Pons (tissue), 1 donor: ENCODE results near the gene TRA2B.
"Not testable (repeated sequence)": the region's sequence is repeated elsewhere in the genome, so short reads cannot be mapped to it uniquely, and the experiment has no call there.

Experiments used
- DNase-seq: peaks from one replicate; pipeline ENCODE4 v3.0.0-alpha.2; 2016; ENCODE audit warnings: low spot score

TRA2B gene

DNA sequence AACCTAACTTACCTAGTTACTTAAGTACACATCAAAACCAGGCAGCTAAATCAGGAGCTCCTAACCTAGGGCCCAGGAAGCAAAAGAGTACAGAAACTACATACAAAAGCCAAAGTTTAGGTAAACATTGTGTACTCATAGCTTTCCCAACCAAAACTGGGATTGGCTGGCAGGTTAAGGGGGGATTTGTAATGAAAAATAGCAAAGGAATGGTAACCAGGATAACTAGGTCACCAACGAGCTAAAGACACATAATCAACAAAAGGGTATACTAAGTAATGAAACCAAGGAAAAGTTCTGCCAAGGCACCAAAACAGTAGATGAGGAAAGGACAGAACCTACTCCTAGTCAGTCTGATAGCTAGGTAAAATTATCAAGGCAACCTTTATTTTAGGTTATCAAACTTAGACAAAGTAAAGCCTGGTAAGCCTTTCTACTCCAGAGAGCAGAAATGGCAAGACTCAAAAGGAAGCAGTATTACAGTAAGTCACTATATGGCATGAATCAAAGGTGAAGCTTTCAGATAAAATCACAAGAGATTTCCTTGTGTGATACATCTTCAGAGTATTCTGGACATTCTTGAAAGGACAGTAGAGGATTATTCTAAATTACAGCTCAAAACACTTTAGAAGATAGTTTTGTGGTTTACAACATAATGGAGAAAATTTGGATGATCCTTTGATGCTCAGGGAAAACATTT lies 10.2 kb downstream of the TRA2B start:
- DNase-seq: no peak

GRCh38 chr3:185926445-185926844 lies 11.4 kb downstream of the TRA2B start:
- DNase-seq: no peak

DNA sequence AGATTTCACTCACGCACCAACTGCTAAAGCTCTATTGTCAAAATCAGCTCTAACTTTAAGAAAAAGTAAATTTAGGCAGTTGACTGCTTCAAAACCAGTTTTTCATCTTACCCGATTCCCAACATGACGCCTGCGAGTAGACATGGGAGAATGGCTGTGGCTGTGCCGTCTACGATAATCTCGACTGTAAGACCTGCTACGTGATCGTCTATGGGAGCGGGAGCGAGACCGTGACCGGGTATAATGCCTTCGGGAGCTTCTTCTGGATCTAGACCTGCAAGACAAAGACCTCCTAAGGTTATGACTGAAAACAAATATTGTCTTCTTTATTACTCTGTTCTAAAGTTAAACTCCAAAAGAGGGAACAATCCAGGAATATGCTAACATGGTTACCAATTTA lies 12.5 kb downstream of the TRA2B start:
- no peak for DNase-seq

DNA sequence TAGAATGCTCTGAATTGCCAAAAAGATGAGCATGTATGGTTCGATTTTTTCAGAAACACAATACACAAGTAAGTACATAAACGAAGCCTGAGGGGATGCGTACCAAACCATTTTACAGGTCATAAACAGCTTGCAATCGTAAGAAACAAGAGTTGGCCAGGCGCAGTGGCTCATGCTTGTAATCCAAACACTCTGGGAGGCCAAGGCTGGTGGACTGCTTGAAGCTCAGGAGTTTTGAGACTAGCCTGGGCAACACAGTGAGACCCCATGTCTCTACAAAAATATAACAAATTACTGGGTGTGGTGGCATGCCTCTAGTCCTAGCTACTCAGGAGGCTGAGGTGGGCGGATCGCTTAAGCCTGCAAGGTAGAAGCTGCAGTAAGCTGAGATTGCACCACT lies 13.4 kb downstream of the TRA2B start:
- DNase-seq: no peak

GRCh38 chr3:185920184-185920583 lies 17.6 kb downstream of the TRA2B start:
- DNase-seq: no peak

DNA sequence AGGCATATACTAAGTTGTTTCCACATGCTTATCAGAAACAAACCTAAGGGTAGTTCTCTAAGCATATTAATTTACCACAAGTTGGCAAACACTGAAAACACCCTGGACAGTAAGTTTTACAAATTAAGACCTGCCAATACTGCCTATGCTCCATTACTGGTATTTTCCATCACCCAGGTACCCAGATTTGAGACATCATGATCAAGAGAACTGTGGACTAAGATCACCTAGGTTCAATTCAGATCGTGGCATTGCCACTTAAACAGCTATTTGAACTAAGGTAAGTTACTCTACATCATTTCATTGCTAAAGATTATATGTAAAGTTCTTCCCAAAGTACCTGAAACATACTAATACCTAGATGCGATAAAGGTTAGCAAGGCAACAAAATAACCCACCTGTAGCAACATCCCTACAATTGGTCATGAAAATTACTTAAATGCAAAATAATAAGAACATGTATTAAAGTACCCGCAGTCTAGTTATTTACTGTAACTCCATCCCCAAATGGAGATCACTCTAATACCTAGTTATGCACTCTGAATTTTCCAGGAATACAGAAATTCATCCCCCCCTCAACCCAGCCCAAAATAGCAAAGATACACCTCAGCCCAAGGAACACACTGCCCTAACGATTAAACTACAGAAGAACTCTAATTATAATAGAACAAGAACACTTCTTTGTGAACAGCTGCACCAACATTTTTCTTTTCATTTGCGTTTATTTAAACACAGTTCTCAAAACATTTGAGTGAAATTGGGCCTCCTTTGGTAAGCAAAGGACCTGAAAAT lies 21.6 kb downstream of the TRA2B start:
- DNase-seq: no peak

GRCh38 chr3:185915642-185916041 lies 22.2 kb downstream of the TRA2B start:
- DNase-seq: no peak

- DNase-seq: no peak
These were observed 22.7 kb downstream of the TRA2B start for GRCh38 chr3:185914911-185915629.

GRCh38 chr3:185912929-185913901 lies 24.6 kb downstream of the TRA2B start:
- DNase-seq: no peak

DNA sequence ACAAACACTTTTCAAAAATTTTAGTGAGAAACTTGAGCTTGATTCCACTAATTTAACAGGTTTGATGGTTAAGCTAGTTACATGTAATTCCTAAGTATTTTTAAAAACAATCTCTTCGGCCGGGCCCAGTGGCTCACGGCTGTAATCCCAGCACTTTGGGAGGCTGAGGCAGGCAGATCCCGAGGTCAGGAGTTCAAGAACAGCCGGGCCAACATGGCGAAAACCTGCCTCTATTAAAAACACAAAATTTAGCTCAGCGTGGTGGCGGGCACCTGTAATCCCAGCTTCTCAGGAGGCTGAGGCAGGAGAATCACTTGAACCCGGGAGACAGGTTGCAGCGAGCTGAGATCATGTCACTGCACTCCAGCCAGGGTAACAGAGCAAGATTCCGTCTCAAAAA lies 25.3 kb downstream of the TRA2B start:
- DNase-seq: no peak

DNA sequence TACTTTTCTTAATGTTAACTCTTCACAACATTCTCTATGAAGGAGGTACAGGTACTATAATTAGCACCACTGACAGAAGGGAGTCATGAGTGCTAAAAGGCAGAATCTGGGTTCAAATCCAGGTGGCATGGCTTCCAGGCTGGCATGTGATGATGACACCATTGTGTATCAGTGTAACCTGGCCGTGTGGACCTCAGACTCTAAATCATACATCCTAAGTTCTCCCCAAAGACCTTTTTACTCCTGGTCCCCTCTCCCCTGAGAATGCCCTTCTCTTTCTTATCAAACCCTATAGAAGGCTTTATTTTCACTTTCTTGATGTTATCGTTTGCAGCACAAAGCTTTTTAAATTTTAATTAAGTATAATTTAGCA lies 26.8 kb downstream of the TRA2B start:
- not testable (repeated sequence) for DNase-seq

DNA sequence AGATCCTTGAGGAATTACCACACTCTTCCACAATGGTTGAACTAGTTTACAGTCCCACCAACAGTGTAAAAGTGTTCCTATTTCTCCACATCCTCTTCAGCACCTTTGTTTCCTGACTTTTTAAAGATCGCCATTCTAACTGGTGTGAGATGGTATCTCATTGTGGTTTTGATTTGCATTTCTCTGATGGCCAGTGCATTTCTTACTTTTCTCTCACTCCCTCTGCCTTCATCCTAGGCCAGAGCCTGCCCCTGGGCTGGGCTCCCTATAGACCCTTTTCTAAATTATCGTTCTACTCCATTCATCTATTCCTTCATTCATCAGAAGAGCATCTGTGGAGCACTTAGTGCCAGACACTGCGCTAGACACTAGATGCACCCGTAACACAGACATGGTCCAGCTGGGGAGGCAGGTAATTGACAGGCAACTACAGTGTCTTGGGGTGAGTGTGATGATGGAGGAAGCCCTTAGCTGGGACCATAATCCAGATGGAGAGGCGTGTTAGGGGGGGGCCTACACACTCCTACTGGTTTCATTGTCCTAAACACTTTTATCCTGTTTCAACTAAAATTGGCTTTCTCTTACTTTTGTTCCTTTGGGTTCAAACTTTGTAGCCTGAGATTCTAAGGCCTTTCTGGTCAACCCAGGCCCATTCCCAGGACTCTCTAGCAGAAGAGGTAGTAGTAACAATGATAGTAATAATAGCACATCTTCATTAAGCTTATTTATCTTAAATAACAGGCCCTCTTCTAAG lies 27.3 kb downstream of the TRA2B start:
- not testable (repeated sequence) for DNase-seq

- DNase-seq: not testable (repeated sequence)
These were observed 27.9 kb downstream of the TRA2B start for GRCh38 chr3:185909913-185910312.

GRCh38 chr3:185900228-185900627 lies 37.6 kb downstream of the TRA2B start:
- DNase-seq: no peak

DNA sequence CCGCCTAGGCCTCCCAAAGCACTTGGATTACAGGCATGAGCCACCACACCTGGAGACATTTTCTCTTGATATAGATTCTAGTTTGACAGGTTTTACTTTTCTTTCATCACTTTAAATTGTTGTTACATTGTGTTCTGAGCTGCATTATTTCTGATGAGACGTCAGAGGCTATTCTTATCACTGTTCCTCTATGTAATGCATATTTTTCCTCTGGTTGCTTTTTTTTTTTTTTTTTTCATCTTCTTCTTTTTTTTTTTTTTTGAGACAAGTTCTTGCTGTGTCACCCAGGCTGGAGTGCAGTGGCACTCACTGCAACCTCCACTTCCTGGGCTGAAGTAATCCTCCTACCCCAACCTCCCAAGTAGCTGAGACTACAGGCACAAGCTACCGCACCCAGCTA lies 41.2 kb downstream of the TRA2B start:
- DNase-seq: no peak

GRCh38 chr3:185887066-185887465 lies 50.7 kb downstream of the TRA2B start:
- no peak for DNase-seq

DNA sequence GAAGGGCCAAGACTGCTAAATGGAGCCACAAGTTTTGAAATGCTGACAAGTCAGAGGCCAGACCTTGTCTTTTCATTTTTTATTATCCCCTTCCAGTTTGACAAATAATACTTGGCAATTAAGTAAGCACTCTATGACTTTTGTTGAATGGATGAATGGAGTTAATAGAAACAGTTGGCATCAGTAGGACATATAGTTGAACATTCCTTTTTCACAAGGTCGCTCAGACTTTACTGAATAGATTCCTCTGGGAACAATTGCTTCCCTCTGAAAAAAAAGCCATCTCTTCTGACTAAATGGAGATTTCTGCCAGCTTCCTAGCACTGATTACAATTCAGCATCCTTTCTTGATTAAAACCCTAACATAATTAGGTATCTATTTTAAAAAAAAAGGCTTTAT lies 53.2 kb downstream of the TRA2B start:
- DNase-seq: no peak

DNA sequence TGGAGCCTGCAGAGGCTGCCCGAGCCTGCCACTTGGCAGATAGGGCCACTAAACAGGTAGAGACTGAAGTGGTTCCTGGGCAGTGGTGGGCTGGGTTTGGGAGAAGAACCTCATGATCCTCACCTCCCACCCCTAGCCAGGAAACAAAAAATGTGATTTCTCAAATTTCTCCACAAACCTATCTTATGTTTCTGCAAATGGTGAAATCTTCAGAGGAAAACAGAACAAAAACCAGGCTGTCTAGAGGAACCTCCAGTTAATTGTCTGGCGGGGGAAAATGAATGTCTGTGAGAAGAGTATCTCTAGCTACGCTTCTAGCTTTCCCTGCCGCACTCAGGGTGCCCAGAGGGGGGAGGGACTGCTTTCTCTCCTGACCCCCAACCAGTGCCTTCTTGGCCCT lies 55.9 kb downstream of the TRA2B start:
- DNase-seq: no peak

DNA sequence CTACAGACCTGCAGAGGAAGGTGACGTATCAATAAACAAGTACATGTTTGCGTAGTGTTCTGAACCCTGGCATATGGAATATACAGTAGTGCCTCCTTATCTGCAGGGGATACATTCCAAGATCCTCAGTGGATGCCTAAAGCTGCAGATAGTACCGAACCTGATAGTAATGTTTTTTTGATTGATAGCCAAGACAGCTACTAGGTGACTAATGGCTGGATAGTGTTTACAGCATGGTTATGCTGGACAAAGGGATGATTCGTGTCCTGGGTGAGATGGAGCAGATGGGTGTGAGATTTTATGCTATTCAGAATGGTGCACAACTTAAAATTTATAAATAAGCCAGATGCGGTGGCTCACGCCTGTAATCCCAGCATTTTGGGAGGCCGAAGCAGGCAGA lies 57.2 kb downstream of the TRA2B start:
- no peak for DNase-seq

- DNase-seq: no peak
These were observed 58.9 kb downstream of the TRA2B start for GRCh38 chr3:185878920-185879319.

- DNase-seq: no peak
These were observed 63.7 kb downstream of the TRA2B start for GRCh38 chr3:185874119-185874518.
